B cell (primary cell): Measurements from ENCODE around the gene AKAP6. TPM values are rescaled to one million over a fixed set of nuclear protein-coding genes. Genes with fewer than 3 reads are reported as not detected.

Source experiments
- ATAC-seq: fragments of 200-7000 bp; cut with Tn5 transposase; one replicate; pipeline ENCODE4 v1.10.0; 2021; ENCODE audit warnings: low read depth, mild to moderate bottlenecking, moderate number of reproducible peaks, moderate library complexity
- CTCF ChIA-PET: fragments of 350-600 bp; sonication (Branson Sonifier 250); formaldehyde crosslinking; loops from one replicate; lab custom pipeline; 2021; ENCODE audit warnings: antibody characterized with exemption, inconsistent platforms; lab: Charles Lee
- POLR2A ChIA-PET: fragments of 350-600 bp; sonication (Branson Sonifier 250); formaldehyde crosslinking; loops from one replicate; lab custom pipeline; 2021; ENCODE audit warnings: antibody characterized with exemption; lab: Charles Lee
- DNase-seq: peaks from one replicate; pipeline ENCODE4 v3.0.0; 2013
- H2AFZ ChIP-seq: 2 replicates; pipeline ENCODE4 v1.6.1; 2012; ENCODE audit warnings: mild to moderate bottlenecking, low read depth, low read length; ENCODE audit not compliant: insufficient read depth, poor library complexity, severe bottlenecking
- H3K27ac ChIP-seq, 2 donors: 1 replicate in 1 of 2; 2 replicates in 1 of 2; pipeline ENCODE4 v1.5.1; 2012 to 2013; ENCODE audit warnings: low read length in 2 of 2, mild to moderate bottlenecking in 2 of 2, moderate library complexity in 1 of 2
- H3K27me3 ChIP-seq, 4 experiments: fragments of 200-600 bp in 1 of 4; sonication (generic) in 1 of 4; replicated peaks in 1 of 4; 1 replicate in 2 of 4; 2 replicates in 2 of 4; pipeline versions ENCODE4 v1.6.1 to v1.7.0; 2013 to 2016; ENCODE audit warnings: low read length in 3 of 4, mild to moderate bottlenecking in 2 of 4, mixed read lengths in 1 of 4, moderate library complexity in 1 of 4; ENCODE audit not compliant: insufficient read depth in 4 of 4, control insufficient read depth in 3 of 4; ENCODE audit errors: control extremely low read depth in 1 of 4
- H3K36me3 ChIP-seq, 2 experiments: replicated peaks in 1 of 2; 1 replicate in 1 of 2; 2 replicates in 1 of 2; pipeline versions ENCODE4 v1.6.1 to v1.7.1; 2013; ENCODE audit warnings: low read length in 1 of 2; ENCODE audit not compliant: insufficient read depth in 2 of 2, control insufficient read depth in 1 of 2; ENCODE audit errors: control extremely low read depth in 1 of 2, extremely low read depth in 1 of 2
- H3K4me1 ChIP-seq, 2 donors: fragments of 200-600 bp in 1 of 2; sonication (generic) in 1 of 2; 1 replicate in 1 of 2; 2 replicates in 1 of 2; pipeline versions ENCODE4 v1.5.1 to v1.6.1; 2013 to 2017; ENCODE audit warnings: low read length in 2 of 2; ENCODE audit not compliant: control insufficient read depth in 2 of 2, insufficient read depth in 2 of 2
- H3K4me2 ChIP-seq: replicated peaks from 2 replicates; pipeline ENCODE3; 2012; ENCODE audit warnings: mild to moderate bottlenecking, low read depth, low read length; ENCODE audit not compliant: poor library complexity, severe bottlenecking
- H3K4me3 ChIP-seq, 5 experiments: fragments of 200-600 bp in 1 of 5; sonication (generic) in 1 of 5; 1 replicate in 3 of 5; 2 replicates in 2 of 5; pipeline versions ENCODE4 v1.5.1 to v1.7.0; 2011 to 2016; ENCODE audit warnings: low read length in 4 of 5, mild to moderate bottlenecking in 4 of 5, low read depth in 2 of 5, control low read depth in 1 of 5, moderate library complexity in 1 of 5; ENCODE audit not compliant: insufficient read depth in 1 of 5; ENCODE audit errors: control extremely low read depth in 1 of 5, extremely low read depth in 1 of 5
- H3K79me2 ChIP-seq: fragments of 200-600 bp; sonication (generic); one replicate; pipeline ENCODE4 v1.6.0; 2016; ENCODE audit warnings: low read length; ENCODE audit not compliant: control insufficient read depth, insufficient read depth
- H3K9ac ChIP-seq: fragments of 200-600 bp; sonication (generic); 2 replicates; pipeline ENCODE4 v1.6.1; 2017; ENCODE audit warnings: mild to moderate bottlenecking, low read length, moderate library complexity
- H3K9me3 ChIP-seq, 3 donors: one replicate each; pipeline versions ENCODE4 v1.6.1 to v1.7.1; 2013; ENCODE audit warnings: low read length in 2 of 3; ENCODE audit not compliant: control insufficient read depth in 2 of 3, insufficient read depth in 1 of 3; ENCODE audit errors: control extremely low read depth in 1 of 3
- H4K20me1 ChIP-seq: 2 replicates; pipeline ENCODE4 v1.6.0; 2012; ENCODE audit warnings: mild to moderate bottlenecking, low read length; ENCODE audit not compliant: insufficient read depth, control insufficient read depth, poor library complexity, severe bottlenecking
- H3K27ac Mint-ChIP-seq: one replicate; pipeline ENCODE4 v1.8.0; 2021; ENCODE audit warnings: mixed read lengths
- H3K27me3 Mint-ChIP-seq: one replicate; pipeline ENCODE4 v1.8.0; 2021; ENCODE audit warnings: mixed read lengths
- H3K4me1 Mint-ChIP-seq: one replicate; pipeline ENCODE4 v1.8.0; 2021; ENCODE audit warnings: mixed read lengths
- H3K4me3 Mint-ChIP-seq: one replicate; pipeline ENCODE4 v1.8.0; 2021; ENCODE audit warnings: mixed read lengths
- H3K9me3 Mint-ChIP-seq: one replicate; pipeline ENCODE4 v1.8.0; 2022; ENCODE audit warnings: mixed read lengths; ENCODE audit not compliant: insufficient read depth
- CTCF ChIP-seq: fragments of 200-600 bp; IDR thresholded peaks from one replicate; pipeline ENCODE4 v1.8.0; 2022; ENCODE audit warnings: antibody characterized with exemption, mild to moderate bottlenecking
- EZH2 ChIP-seq: IDR thresholded peaks from 2 replicates; pipeline ENCODE4 v1.6.1; 2012; ENCODE audit warnings: borderline replicate concordance, low read depth, mild to moderate bottlenecking, moderate library complexity, low read length; ENCODE audit not compliant: insufficient read depth, poor library complexity, severe bottlenecking
- WGBS: methylation state at CpG from one replicate; pipeline ENCODE4 v1.1.5; 2013; ENCODE audit warnings: missing lambda C conversion rate; ENCODE audit not compliant: insufficient coverage; 5-methylcytosine and 5-hydroxymethylcytosine counted together
- intact Hi-C: fragments of 100-400 bp; cut with micrococcal nuclease; formaldehyde crosslinking; loops from one replicate; pipeline ENCODE4 v1.10.0; 2022
- polyA plus RNA-seq: library from polyadenylated mRNA; depleted of rRNA; stranded (reverse); fragments of >200 nt; gene quantifications from 2 replicates; pipeline ENCODE4 v1.2.3, GENCODE V29; 2012
- total RNA-seq, 2 donors: library from RNA; stranded (reverse); fragments of 120-200 nt in 1 of 2; gene quantifications; 1 replicate in 1 of 2; 2 replicates in 1 of 2; pipeline versions ENCODE4 v1.2.3 to v1.2.4, GENCODE V29; 2013 to 2022

Gene AKAP6
- total and polyA plus RNA-seq, 2 donors (not counting 1 experiment from before 2014, with no cell fraction given), result 1.4 to 2.8 TPM

- H2AFZ ChIP-seq, result no peak overlapping the region
- no peaks in the 10 kb centered on the region for H3K79me2 ChIP-seq
- ATAC-seq, result no peak
- peaks cover 0 to 4% (median 4%) of the 10 kb centered on the region in 3 donors for H3K9me3 ChIP-seq
- Mint-ChIP-seq H3K4me1 (no peaks in the 10 kb centered on the region), H3K4me3 (no peak overlapping the region), H3K27ac (no peak overlapping the region), H3K27me3 (peaks cover 8% of the 10 kb centered on the region), H3K9me3 (no peaks in the 10 kb centered on the region)
- no peak overlapping the region for H3K27ac ChIP-seq
- DNase-seq, result no peak
- ChIA-PET POLR2A (no interaction called here), CTCF (interaction anchor here (1.5 kb wide), 1 partner anchor 1204 kb away, joined by 5 read pairs; no protein-coding TSS in a partner anchor)
- no peak overlapping the region for H3K9ac ChIP-seq
- H3K4me1 ChIP-seq, result no peaks in the 10 kb centered on the region
- no peak overlapping the region for H3K4me3 ChIP-seq
- H3K27me3 ChIP-seq, result no peaks in the 10 kb centered on the region
- TF ChIP-seq EZH2 (no peak), CTCF (no peak)
- no peaks in the 10 kb centered on the region for H4K20me1 ChIP-seq
- WGBS, result 100% methylated on average over 1 of the region's 6 CpGs
- intact Hi-C loops, result no loop called here
- H3K4me2 ChIP-seq, result no peak overlapping the region
- H3K36me3 ChIP-seq, result no peaks in the 10 kb centered on the region
Observed at GRCh38 chr14:32588448-32589320, 259.6 kb downstream of the AKAP6 start.

- TF ChIP-seq CTCF, result no peak
- TF ChIP-seq EZH2, result no peak
- Mint-ChIP-seq H3K27ac (no peak overlapping the region), H3K4me1 (no peaks in the 10 kb centered on the region), H3K4me3 (no peak overlapping the region), H3K9me3 (no peaks in the 10 kb centered on the region), H3K27me3 (peaks cover 8% of the 10 kb centered on the region)
- no peak overlapping the region for H3K4me2 ChIP-seq
- no peak overlapping the region for H3K4me3 ChIP-seq
- WGBS, result 83% methylated on average over 1 of the region's 1 CpG
- peaks cover 0 to 4% (median 0%) of the 10 kb centered on the region in 3 donors for H3K9me3 ChIP-seq
- no peaks in the 10 kb centered on the region for H3K4me1 ChIP-seq
- H3K27me3 ChIP-seq, result no peaks in the 10 kb centered on the region
- no peaks in the 10 kb centered on the region for H3K79me2 ChIP-seq
- CTCF ChIA-PET, result no interaction called here
- intact Hi-C loops, result no loop called here
- POLR2A ChIA-PET, result no interaction called here
- ATAC-seq (no peak), DNase-seq (no peak)
- H3K9ac ChIP-seq, result no peak overlapping the region
- H2AFZ ChIP-seq, result no peak overlapping the region
- H3K36me3 ChIP-seq, result no peaks in the 10 kb centered on the region
- H4K20me1 ChIP-seq, result no peaks in the 10 kb centered on the region
- no peak overlapping the region for H3K27ac ChIP-seq
Observed at GRCh38 chr14:32590157-32590556, 261.1 kb downstream of the AKAP6 start.
